HepG2 (cell line): ENCODE measurements around the gene LST1. TPM values are rescaled to one million over a fixed set of nuclear protein-coding genes. Genes with fewer than 3 reads are reported as not detected.

Source experiments
- ATF3 ChIP-seq: sonication (generic); formaldehyde crosslinking; IDR thresholded peaks from 2 replicates; pipeline ENCODE4 v1.4.0; 2020; ENCODE audit warnings: missing genetic modification reagents
- CCDC6 ChIP-seq: sonication (generic); formaldehyde crosslinking; IDR thresholded peaks from 2 replicates; pipeline ENCODE4 v1.8.1; 2022; ENCODE audit warnings: mild to moderate bottlenecking, missing genetic modification reagents, moderate library complexity
- GMEB1 ChIP-seq: sonication (generic); formaldehyde crosslinking; IDR thresholded peaks from 2 replicates; pipeline ENCODE4 v1.5.1; 2020; ENCODE audit warnings: missing genetic modification reagents, mild to moderate bottlenecking, borderline replicate concordance
- GPBP1L1 ChIP-seq: sonication (generic); formaldehyde crosslinking; IDR thresholded peaks from 2 replicates; pipeline ENCODE4 v1.5.0; 2020; ENCODE audit warnings: mild to moderate bottlenecking, missing genetic modification reagents
- IRF9 ChIP-seq: sonication (generic); formaldehyde crosslinking; IDR thresholded peaks from 2 replicates; pipeline ENCODE4 v1.8.0; 2022; ENCODE audit warnings: missing genetic modification reagents, mild to moderate bottlenecking, borderline replicate concordance
- JUND ChIP-seq: sonication (generic); formaldehyde crosslinking; IDR thresholded peaks from 2 replicates; pipeline ENCODE4 v1.8.0; 2022; ENCODE audit warnings: mild to moderate bottlenecking, missing genetic modification reagents
- KMT2B ChIP-seq: IDR thresholded peaks from 2 replicates; pipeline ENCODE4 v1.6.1; 2016; ENCODE audit warnings: missing genetic modification reagents, missing compliant biosample characterization
- MEIS1 ChIP-seq: sonication (generic); formaldehyde crosslinking; IDR thresholded peaks from 2 replicates; pipeline ENCODE4 v1.9.0; 2021; ENCODE audit warnings: mild to moderate bottlenecking, missing genetic modification reagents, moderate library complexity, borderline replicate concordance
- MLX ChIP-seq: IDR thresholded peaks from 2 replicates; pipeline ENCODE4 v1.6.1; 2016
- SIN3A ChIP-seq: IDR thresholded peaks from 2 replicates; pipeline ENCODE4 v1.6.1; 2011; ENCODE audit warnings: low read depth, mild to moderate bottlenecking, control low read depth, low read length, borderline replicate concordance
- TARDBP ChIP-seq: sonication (generic); formaldehyde crosslinking; IDR thresholded peaks from 2 replicates; pipeline ENCODE4 v1.8.0; 2022; ENCODE audit warnings: mild to moderate bottlenecking, missing genetic modification reagents
- ZBTB40 ChIP-seq, 2 experiments: fragments of 450-650 bp in 1 of 2; sonication (generic) in 1 of 2; formaldehyde crosslinking in 1 of 2; IDR thresholded peaks; 2 replicates each; pipeline versions ENCODE4 v1.6.1 to v1.8.0; 2016 to 2022; ENCODE audit warnings: antibody characterized with exemption in 1 of 2, mild to moderate bottlenecking in 1 of 2, missing genetic modification reagents in 1 of 2
- ZNF326 ChIP-seq: sonication (generic); formaldehyde crosslinking; IDR thresholded peaks from 2 replicates; pipeline ENCODE4 v1.4.0; 2020; ENCODE audit warnings: missing genetic modification reagents, borderline replicate concordance
- ZNF562 ChIP-seq: sonication (generic); formaldehyde crosslinking; IDR thresholded peaks from 2 replicates; pipeline ENCODE4 v1.8.0; 2022; ENCODE audit warnings: missing genetic modification reagents, borderline replicate concordance
- polyA plus RNA-seq, 8 experiments: library from polyadenylated mRNA; depleted of rRNA in 3 of 8; stranded (reverse) in 7 of 8; unstranded in 1 of 8; fragments of >200 nt; fragmentation: Illumina TruSeq in 4 of 8; extraction: Trizol in 4 of 8; gene quantifications; 2 replicates each; pipeline versions ENCODE4 v1.2.1 to v1.2.3, GENCODE V29; 2011 to 2016; ENCODE audit warnings: low read depth in 4 of 8, missing spikeins in 1 of 8, mixed read lengths in 1 of 8; ENCODE audit not compliant: insufficient read depth in 1 of 8
- total RNA-seq, 5 experiments: library from RNA; depleted of rRNA; stranded (reverse); fragments of >200 nt; fragmentation: Illumina TruSeq; extraction: Trizol; gene quantifications; 2 replicates each; pipeline ENCODE4 v1.2.3, GENCODE V29; 2016; ENCODE audit warnings: low read depth in 1 of 5

LST1 gene
- total and polyA plus RNA-seq, 2 of the 13 experiments (the other 11 are each of a cell fraction or from before 2014, with no cell fraction given) = not detected

GRCh38 chr6:31614075-31614619, 28.1 kb downstream of the LST1 start (continued):
- no peak for TF ChIP-seq ZBTB40 (IDR thresholded peaks at IDR 0.05)
- 0 out of 2 replicates have a peak, but pooled peaks have one; percentile 10 for TF ChIP-seq ZBTB40 (CRISPR knock-in tag; IDR thresholded peaks at IDR 0.05)
- no peak for TF ChIP-seq SIN3A
- 0 out of 2 replicates have a peak, but pooled peaks have one; percentile 20 for TF ChIP-seq GMEB1 (CRISPR knock-in tag)
- no peak for TF ChIP-seq ZNF326 (CRISPR knock-in tag)
- TF ChIP-seq GPBP1L1 = no peak
- peak; percentile 44; the same call in 1 of the 2 replicates for TF ChIP-seq MLX
- no peak for TF ChIP-seq ZNF562
- no peak for TF ChIP-seq IRF9
- 0 out of 2 replicates have a peak, but pooled peaks have one; percentile 24 for TF ChIP-seq TARDBP (CRISPR knock-in tag)
- TF ChIP-seq ATF3 (CRISPR knock-in tag) = no peak
- TF ChIP-seq KMT2B (CRISPR knock-in tag) = no peak
- TF ChIP-seq JUND (CRISPR knock-in tag) = no peak
- TF ChIP-seq CCDC6 = no peak
- TF ChIP-seq MEIS1 (CRISPR knock-in tag) = no peak
